BJ (cell line): ENCODE measurements around the gene USPL1. TPM values are rescaled to one million over a fixed set of nuclear protein-coding genes. Genes with fewer than 3 reads are reported as not detected.

ENCODE experiments used
- CTCF ChIA-PET: fragments of 350-600 bp; formaldehyde crosslinking; extraction: SDS; loops from one replicate; lab custom pipeline; 2021; ENCODE audit warnings: antibody characterized with exemption, inconsistent platforms; lab: Yijun Ruan, JAX
- POLR2A ChIA-PET: fragments of 300-600 bp; sonication (Branson Sonifier 250); formaldehyde crosslinking; extraction: SDS; loops from one replicate; lab custom pipeline; 2021; ENCODE audit warnings: antibody characterized with exemption; lab: Charles Lee
- DNase-seq: peaks from one replicate; pipeline ENCODE4 v3.0.0-alpha.2; 2011; ENCODE audit warnings: low read depth
- H3K27me3 ChIP-seq: 2 replicates; pipeline ENCODE4 v1.6.0; 2011; ENCODE audit warnings: low read length; ENCODE audit not compliant: control insufficient read depth, insufficient read depth
- H3K36me3 ChIP-seq: 2 replicates; pipeline ENCODE4 v1.5.1; 2011; ENCODE audit warnings: low read length; ENCODE audit not compliant: control insufficient read depth, insufficient read depth
- H3K4me3 ChIP-seq: 2 replicates; pipeline ENCODE4 v1.5.1; 2011; ENCODE audit warnings: low read depth, mild to moderate bottlenecking, control low read depth, low read length
- polyA plus RNA-seq: library from polyadenylated mRNA; depleted of rRNA; stranded (reverse); fragments of >200 nt; gene quantifications from 2 replicates; pipeline ENCODE4 v1.2.3, GENCODE V29; 2011
- TF ChIP-seq, protein P1 (sequence below): IDR thresholded peaks from 2 replicates; pipeline ENCODE4 v1.5.1; 2011; ENCODE audit warnings: low read depth, mild to moderate bottlenecking, control low read depth, inconsistent platforms, low read length, moderate library complexity; ENCODE audit not compliant: insufficient read depth

The USPL1 gene
- polyA plus RNA-seq, 1 experiment: 7.5 TPM

DNA sequence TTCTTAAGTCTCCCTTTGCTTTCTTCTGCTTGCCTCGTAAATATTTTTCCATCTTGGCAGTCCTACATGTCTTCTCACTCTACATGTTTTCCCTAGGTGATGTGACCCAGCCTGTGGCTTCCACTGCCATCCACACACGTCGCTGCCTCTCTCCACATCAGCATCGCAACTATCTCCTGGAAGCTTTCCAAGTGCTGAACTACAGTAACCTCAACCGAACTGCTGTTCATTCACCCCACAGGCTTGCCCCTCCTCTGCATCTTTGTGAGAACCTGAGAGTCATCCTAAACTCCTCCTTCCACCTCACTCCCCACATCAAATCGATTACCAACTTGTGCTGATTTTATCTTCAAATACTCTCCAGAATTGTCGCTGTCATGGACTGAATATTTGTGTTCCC, 41.2 kb upstream of the USPL1 start:
- Histone ChIP-seq H3K36me3 (no peaks in the 10 kb centered on the region), H3K4me3 (no peak overlapping the region), H3K27me3 (no peaks in the 10 kb centered on the region)
- DNase-seq: no peak
- ChIA-PET POLR2A (no interaction called here), CTCF (interaction anchor here (1.1 kb wide), 1 partner anchor 468 kb away, joined by 3 read pairs; no protein-coding TSS in a partner anchor)
- TF ChIP-seq, protein P1, sequence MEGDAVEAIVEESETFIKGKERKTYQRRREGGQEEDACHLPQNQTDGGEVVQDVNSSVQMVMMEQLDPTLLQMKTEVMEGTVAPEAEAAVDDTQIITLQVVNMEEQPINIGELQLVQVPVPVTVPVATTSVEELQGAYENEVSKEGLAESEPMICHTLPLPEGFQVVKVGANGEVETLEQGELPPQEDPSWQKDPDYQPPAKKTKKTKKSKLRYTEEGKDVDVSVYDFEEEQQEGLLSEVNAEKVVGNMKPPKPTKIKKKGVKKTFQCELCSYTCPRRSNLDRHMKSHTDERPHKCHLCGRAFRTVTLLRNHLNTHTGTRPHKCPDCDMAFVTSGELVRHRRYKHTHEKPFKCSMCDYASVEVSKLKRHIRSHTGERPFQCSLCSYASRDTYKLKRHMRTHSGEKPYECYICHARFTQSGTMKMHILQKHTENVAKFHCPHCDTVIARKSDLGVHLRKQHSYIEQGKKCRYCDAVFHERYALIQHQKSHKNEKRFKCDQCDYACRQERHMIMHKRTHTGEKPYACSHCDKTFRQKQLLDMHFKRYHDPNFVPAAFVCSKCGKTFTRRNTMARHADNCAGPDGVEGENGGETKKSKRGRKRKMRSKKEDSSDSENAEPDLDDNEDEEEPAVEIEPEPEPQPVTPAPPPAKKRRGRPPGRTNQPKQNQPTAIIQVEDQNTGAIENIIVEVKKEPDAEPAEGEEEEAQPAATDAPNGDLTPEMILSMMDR: no peak

DNA sequence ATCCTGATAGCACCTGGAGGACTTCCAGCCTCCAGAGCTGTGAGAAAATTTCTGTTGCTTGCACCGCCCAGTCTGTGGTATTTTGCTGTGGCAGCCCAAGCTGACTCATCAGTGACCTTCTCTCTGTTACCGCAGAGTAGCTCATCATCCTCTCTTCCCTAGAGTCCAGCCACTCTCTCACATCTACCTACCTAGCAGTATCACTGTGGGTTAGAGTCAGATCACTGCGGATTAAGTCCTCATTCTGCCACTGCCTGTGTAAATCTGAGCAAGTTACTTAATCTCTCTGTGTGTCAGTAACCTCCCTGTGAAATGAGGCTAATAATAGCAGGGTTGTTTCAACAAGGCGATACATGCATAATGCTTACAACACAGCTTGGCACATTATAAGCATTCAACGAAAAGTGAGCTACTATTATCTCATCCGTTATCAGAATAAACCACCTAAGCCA, 40.3 kb upstream of the USPL1 start:
- POLR2A ChIA-PET: no interaction called here
- H3K36me3 ChIP-seq: no peaks in the 10 kb centered on the region
- no peaks in the 10 kb centered on the region for H3K27me3 ChIP-seq
- CTCF ChIA-PET: interaction anchor here (0.6 to 1.1 kb wide), 4 partner anchors 10 to 467 kb away, joined by 3 read pairs; no protein-coding TSS in a partner anchor
- H3K4me3 ChIP-seq: no peak overlapping the region
- peak; percentile 65 for DNase-seq
- TF ChIP-seq, protein P1: no peak

DNA sequence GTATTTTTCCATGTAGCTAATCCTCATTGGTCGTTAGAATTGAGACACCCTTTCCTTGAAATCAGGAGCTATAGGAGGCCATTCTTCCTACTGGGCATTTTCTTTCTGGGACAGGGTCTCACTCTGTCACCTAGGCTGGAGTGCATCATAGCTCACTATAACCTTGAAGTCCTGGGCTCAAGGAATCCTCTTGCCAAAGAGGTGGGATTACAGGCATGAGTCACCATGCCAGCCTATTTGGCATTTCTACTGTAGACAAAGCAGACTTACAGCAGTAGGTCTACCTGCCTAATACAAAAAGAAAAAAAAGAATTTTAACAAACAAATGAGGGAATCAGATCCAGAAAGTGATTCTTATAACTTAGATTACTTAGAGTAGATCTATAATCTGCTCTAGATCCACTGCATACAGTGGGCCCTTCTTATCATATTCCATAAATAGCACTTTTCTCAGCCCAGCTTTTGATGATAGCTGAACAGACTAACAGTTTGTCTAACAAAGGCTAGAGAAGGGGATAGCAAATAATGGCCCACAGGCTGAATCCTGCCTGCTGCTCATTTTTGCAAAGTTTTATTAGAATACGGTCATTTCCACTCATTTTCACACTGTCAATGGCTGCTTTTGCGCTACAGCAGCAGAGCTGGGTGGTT, 36.7 kb upstream of the USPL1 start:
- DNase-seq: no peak
- CTCF ChIA-PET: interaction anchor here (0.8 to 1.4 kb wide), 2 partner anchors 31 to 137 kb away, joined by 4 to 5 read pairs; no protein-coding TSS in a partner anchor
- no peaks in the 10 kb centered on the region for H3K36me3 ChIP-seq
- no peak overlapping the region for H3K4me3 ChIP-seq
- POLR2A ChIA-PET: no interaction called here
- H3K27me3 ChIP-seq: no peaks in the 10 kb centered on the region
- TF ChIP-seq, protein P1: no peak

DNA sequence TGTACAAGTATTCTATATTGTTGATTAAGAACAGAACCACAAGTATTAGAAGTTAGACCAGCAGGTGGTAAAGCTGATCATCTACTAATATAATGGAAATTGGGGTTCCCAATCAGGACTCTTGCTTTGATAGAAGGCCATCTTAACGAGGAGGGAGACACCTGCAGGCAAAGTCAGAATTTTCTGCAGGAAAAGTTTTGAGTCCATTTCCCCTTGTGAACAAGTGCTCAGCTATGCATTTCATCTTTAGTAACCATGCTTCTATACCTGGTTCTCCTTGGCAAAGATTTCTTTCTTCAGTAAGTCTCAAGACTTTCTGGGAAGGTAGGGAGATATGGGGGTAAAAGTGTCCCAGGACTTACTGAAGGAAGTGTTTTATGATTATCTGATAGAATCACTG, 36.1 kb upstream of the USPL1 start:
- no peak for DNase-seq
- POLR2A ChIA-PET: no interaction called here
- no peaks in the 10 kb centered on the region for H3K27me3 ChIP-seq
- TF ChIP-seq, protein P1: peak; percentile 34
- CTCF ChIA-PET: interaction anchor here (0.7 to 1.4 kb wide), 5 partner anchors 21 to 457 kb away, joined by 3 to 5 read pairs (median 3); no protein-coding TSS in a partner anchor
- no peaks in the 10 kb centered on the region for H3K36me3 ChIP-seq
- H3K4me3 ChIP-seq: no peak overlapping the region

DNA sequence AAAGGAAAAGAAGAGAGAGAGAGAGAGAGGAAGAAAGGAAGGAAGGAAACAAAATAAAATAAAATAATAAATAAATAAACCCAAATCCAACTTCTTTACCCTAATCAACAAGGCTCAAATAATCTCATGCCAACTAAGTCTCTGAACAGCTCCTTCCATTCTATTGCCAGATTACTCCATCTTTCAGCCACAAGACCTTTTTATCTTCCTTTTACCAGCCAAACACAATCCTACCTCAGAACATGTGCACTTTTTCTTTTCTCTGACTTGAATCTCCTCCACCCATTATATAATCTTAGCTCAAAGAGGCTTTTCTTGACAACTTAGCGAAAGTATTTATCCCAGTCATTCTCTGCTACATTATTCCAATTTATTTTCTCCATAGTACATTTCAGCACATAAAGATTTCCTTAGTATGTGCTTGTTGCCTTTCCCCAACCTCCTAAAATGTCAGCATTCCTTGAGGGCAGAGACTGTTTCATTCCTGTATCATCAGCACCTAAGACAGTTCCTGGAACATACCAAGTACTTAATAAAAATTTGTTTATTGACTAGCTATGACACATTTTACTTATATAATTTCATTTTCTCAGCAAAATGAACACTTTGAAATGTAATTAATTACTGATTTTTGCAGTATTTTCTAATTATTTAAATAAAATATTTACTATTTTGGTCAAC, 33.5 kb upstream of the USPL1 start:
- ChIA-PET CTCF (interaction anchor here (0.8 to 1.5 kb wide), 3 partner anchors 13 to 458 kb away, joined by 3 to 5 read pairs (median 3); no protein-coding TSS in a partner anchor), POLR2A (interaction anchor here (0.6 kb wide), 1 partner anchor 285 kb away, joined by 3 read pairs; no protein-coding TSS in a partner anchor)
- TF ChIP-seq, protein P1: no peak
- H3K36me3 ChIP-seq: no peaks in the 10 kb centered on the region
- H3K4me3 ChIP-seq: no peak overlapping the region
- no peaks in the 10 kb centered on the region for H3K27me3 ChIP-seq
- DNase-seq: no peak
